Hematopoietic multipotent progenitor cell treated with erythropoietin and hydrocortisone succinate and interleukin-3 and kit ligand, for 8 days (in vitro differentiated cells): ENCODE data around the gene KCNK3.

Experiments
- DNase-seq: peaks from one replicate; pipeline ENCODE4 v3.0.0-alpha.2; 2015

KCNK3 gene

DNA sequence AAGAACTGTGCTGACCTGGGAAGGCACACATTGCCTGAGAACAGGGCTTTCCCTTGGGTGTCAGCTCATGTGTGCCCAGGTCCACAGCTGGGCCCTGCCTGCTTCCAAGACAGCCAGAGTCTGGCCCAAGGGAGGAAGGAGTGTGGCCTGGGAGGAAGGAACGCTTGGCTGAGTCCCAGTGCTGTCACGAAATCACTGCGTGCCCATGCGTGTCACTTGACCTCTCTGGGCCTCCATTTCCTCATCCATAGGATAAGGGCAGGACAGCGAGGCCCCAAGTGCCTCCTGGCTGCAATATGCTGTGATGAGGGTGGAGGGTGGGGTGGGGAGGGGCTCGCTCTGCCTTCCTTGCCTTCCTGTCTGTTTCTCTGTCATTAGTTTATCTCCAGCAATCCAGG, 642 bp upstream of the KCNK3 start:
- DNase-seq: no peak

DNA sequence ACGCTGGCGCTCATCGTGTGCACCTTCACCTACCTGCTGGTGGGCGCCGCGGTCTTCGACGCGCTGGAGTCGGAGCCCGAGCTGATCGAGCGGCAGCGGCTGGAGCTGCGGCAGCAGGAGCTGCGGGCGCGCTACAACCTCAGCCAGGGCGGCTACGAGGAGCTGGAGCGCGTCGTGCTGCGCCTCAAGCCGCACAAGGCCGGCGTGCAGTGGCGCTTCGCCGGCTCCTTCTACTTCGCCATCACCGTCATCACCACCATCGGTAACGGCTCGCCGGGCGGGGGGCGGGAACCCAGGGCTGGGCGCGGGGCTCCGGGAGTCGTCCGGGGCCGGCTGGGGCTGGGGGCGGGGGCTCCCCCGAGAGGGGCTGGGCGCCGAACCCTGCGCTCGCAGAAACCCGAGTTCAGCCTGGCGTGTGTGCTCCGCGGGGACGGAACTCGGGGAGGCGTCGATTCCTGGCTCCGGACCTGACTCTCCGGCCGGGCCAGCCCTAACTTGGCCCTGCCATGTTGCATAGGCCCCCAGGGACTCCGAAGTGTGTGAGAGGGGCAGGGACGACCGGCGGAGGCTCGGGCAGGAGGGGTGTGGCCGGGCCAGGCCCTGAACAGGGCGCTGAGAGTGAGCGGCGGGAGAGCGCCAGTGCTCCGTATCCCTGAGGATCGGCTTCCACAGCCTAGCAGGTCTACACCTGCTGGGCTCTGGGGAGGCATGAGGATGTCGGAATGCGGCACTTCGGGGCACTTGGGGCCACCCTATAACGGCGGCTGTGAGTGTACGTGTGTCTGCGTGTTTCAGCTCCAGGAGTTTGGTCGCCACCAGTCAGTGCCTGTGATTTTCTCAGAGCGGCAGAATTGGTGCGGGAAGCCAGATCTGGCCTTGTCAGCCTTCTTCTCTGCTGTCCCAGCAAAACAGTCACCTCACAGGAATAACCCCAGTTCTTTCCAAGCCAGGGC, 651 bp downstream of the KCNK3 start:
- no peak for DNase-seq

DNA sequence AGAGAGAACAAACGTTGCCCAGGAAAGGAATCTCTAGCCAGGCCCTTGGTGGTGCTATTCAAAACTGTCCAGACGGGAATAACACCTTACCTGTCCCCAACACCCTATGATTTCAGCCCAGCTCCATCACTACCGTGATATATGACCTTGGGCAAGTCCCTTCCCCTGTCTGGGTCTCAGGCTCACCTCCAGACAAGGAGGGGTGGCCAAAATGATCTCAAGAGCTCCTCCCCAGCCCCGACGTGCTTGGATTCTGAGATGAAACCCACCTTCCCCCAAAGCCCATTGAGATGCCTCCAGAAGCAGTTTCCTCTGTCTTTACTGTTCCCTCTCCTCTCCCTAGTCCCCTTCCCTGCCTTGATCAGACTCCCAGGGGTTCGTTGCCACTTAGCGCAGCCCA, 1.5 kb downstream of the KCNK3 start:
- DNase-seq: no peak

DNA sequence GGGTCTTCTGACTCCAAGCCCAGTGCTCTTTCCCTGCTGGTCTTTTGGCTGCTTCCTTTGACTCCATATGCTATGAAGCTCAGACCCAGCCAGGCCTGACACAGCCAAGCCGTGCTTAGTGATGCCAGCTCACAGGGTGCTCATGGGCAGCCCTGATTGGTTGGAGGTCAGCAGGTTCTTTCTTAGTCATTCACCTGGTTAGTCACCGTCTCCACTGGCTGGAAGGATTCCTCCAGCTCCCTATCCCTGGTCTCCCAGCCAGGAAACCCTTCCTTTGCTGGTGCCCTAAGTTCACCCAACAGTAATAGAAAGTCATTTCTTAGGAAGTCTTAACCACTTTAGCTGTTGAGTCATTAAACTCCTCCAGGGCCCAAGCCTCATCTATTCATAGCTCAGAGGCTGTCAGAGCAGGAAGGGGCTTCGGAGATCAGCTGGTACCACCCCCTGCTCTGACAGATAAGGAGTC, 3.9 kb downstream of the KCNK3 start:
- DNase-seq: no peak

DNA sequence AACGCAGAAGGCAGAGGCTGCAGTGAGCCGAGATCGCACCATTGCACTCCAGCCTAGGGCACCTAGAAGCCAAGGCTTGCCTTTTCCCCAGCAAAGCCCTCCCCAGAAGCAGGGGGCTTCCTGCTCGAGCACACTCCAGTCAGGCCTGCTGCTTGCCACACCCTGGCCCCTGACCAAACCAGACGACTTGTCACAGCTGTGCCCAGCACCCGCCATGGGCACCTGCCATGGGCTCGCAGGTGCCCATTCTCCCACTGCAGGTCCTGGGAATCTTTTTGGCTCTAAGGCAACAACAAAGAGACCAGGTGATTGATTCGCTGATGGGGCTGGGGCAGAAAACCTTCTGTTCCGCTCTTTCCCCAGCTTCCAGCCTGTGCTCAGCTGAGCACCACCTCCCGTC, 4.9 kb downstream of the KCNK3 start:
- DNase-seq: no peak

DNA sequence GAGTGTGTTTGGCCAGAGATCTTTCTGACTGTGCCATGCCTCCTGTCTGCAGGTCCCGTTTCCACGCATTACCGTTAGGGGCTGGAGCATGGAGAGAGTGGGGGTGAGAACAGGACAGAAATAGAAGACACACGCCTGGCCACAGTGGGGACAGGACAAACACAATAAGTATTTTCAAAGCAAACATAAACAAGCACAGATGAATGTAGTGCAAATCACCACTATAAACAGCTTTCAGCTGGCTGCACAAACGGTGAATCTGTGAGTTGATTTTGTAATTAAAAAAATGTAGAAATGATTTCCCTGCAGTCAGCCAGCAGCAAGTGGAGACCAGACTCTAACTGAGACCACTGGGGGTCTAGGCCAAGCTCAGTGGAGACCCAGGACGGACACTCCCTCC, 6.8 kb downstream of the KCNK3 start:
- DNase-seq: no peak

DNA sequence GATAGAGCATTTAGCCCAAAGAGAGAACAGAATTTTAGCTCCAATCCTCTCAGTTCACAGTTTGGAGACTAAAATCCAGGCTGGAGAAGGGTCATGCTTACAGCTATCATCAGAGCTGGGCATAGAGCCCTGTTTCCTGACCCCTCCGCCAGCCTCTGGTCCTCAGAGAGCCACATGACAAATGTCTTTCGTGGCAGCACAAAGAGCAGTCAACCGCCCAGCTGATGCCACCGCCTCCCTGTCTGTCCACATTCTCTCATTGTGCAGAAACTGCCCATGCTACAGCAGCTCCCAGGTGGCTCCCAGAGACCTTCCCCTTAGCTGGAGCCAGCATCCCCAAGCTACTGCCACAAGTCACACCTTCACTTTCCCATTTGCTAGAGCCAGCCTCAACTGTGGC, 7.6 kb downstream of the KCNK3 start:
- DNase-seq: no peak

DNA sequence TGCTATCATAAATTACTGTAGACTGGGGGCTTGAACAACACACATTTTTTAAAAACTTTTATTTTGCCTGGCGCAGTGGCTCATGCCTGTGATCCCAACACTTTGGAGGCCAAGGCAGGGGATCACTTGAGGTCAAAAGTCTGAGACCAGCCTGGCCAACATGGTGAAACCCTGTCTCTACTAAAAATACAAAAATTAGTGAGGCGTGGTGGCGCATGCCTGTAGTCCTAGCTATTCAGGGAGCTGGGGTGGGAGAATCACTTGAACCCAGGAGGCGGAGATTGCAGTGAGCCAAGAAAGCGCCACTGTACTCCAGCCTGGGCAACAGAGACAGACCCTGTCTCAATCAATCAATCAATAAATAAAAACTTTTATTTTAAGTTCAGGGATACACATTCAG, 9.1 kb downstream of the KCNK3 start:
- no peak for DNase-seq

DNA sequence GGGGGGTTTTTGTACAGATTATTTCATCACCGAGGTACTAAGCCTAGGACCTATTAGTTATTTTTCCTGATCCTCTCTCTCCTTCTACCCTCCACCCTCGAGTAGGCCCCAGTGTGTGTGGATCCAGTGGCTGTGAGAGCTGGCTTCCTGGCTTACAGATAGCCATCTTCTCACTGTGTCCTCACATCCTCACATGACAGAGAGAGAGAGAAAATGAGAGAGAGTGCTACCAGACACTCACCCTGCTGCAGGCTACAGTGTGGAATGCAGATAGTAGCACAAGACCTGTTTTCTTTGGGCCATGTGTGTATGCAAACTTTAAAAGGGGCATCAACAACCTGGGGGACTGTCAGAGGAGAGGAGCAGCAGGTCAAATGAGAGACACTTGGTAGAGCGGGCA, 9.5 kb downstream of the KCNK3 start:
- no peak for DNase-seq

DNA sequence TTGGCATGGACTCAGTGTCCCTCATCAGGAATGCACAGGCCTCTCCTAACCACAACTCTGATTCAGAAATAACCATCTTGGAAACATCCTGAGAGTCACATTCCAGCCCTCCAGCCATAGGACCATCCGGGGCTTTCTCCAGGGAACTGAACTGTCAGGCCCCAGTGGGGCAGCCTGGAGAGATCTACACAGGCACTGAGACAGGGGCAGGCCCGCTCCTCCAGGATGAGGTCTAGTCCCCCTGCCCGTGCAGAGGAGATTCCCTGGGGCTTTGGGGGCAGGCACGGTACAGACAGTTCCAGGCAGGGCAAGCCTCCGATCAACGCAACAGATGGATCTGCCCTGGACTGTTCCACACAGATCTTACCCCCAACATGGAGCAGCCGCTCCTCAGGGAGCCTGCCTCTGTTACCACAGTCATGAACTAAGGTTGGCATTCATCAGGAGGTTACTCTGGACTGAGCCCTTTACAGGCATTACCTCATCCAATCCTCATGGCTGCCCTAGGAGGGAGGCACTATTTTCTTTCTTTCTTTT, 12.0 kb downstream of the KCNK3 start:
- no peak for DNase-seq

DNA sequence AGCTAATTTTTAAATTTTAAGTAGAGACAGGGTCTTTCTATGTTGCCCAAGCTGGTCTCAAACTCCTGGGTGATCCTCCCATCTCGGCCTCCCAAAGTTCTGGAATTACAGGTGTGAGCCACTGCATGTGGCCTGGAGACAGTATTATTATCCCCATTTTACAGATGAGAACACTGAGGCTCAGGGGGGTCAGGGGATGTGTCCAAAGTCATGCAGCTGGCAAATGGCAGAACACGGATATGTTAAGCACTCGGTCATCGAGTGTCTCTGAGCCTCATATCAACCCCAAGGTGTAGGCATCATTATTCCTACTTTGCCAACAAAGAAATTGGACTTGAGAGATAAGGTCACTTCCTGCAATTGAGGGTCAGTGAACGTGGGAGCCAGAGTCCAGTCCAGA, 12.6 kb downstream of the KCNK3 start:
- DNase-seq: no peak

DNA sequence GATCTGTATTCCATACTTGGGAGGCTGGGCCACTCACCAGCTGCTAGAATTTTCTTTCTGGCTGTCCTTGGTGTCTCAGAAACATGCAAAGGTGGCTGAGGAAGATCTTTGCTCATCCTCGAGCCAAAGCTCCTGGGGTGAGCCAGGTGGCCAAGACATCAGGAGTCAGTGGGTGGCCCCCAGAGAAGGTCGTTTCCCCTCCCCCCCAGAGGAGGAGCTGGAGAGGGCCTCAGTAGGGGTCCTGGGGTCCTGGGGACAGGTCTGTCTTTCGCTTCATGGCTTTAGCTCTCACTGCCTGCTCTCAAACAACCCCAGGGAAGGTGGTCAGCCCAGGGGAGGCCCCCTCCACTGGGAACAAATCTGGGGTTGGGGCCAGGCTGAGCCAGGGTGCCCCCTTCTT, 13.6 kb downstream of the KCNK3 start:
- no peak for DNase-seq

DNA sequence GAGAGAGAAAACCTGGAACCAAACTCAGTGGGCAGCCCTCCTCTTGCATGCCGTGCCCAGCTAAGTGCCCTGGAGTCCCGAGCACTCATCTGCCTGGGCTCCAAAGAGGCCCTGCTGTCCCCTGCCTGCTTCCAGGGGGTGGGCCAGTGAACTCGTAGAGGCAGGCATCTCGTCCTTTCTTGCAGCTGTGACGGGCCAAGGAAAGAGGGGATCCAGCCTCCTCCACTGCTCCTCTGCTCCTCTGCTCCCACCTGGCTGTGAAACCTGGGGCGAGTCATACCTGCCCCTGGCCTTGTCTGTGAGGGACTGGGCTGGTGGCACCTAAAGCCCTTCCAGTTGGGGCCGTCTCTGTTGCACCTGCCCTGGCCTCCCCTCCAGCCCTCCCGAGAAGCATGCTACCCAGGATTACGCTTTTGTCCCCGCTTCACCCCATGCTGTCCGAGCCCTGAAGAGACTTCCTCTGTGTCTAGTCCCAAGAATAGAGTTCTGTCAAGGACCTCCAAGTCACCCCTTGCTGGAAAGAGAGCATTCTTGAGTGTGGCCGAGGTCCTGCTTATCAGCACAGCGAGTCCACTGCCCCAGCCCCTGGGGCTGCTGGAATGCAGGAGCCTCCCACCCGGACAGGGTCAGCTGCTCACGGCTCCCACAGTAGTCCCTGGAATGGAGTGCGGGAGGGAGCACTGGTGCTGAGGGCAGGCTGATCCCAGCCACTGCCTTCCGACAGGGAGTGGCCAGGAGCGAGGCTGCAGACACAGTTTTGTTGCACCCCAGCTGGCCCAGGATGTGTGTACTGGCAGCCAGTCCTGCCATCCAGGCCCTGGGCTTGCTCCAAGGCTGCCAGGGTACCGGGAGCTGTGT, 14.3 kb downstream of the KCNK3 start:
- no peak for DNase-seq

DNA sequence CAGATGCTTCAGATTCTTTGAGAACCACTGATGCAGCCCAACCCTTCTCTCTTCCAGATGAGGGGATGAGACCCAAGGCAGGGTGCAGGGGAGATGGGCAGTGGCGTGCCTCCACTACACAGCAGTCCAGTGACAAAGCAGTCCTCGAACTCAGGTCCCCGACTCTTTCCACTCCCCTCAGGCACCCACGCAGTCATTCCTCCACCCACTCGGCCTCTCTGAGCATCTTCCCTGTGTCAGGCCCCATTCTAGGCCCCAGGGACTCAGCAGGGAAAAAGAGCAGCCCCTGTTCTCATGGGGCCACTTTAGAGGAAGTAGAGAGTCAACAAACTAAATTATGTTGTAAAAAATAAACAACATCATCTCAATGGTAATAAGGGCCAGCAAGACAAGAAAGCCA, 15.2 kb downstream of the KCNK3 start:
- no peak for DNase-seq

DNA sequence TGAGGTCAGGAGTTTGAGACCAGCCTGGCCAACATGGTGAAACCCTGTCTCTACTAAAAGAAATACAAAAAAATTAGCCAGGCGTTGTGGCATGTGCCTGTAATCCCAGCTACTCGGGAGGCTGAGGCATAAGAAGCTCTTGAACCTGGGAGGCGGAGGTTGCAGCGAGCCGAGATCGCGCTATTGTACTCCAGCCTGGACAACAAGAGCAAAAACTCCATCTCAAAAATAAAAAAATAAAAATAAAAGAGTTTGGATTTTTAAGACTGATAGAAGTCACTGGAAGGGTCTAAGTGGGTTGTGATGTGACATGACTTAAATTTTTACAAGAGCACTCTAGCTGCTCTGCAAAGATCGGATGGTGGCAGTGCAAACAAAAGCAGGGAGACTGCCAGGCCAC, 15.9 kb downstream of the KCNK3 start:
- no peak for DNase-seq

DNA sequence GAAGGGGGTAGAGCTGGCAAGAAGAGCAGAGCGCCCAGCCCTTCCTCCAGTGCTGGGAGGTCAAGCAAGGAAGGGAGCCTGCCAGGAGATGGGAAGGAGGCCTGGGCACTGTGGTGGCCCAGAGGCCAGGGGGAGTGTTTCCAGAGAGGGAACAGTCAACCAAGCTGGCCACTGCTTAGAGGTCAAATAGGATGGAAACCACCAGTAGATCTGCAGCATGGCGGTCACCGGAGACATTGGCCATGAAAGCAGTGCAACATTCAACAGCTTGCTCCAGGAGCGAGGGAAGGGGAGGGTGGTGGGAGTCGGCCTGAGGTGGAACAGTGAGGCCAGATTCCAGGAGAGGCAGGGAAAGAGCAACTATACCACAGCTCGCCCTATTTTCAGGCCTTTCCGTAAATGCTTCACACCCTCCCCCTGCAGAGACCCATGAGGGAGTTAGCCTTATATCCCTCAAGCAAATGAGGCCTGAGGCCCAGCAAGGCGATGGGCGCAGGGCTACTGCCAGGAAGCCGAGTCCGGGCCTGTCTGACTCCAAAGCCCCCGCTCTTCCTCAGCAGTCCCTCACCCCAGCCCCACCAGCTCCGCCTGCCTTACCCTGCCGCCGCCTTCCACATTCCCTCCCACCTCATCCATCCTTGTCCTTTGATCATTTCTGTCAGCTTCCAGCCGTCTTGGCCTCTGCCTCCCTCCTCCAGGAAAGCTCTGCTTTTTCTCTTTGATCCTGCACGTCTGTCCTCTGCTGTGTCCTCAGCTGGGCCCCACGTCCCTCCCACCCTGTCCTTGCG, 17.0 kb downstream of the KCNK3 start:
- DNase-seq: no peak

DNA sequence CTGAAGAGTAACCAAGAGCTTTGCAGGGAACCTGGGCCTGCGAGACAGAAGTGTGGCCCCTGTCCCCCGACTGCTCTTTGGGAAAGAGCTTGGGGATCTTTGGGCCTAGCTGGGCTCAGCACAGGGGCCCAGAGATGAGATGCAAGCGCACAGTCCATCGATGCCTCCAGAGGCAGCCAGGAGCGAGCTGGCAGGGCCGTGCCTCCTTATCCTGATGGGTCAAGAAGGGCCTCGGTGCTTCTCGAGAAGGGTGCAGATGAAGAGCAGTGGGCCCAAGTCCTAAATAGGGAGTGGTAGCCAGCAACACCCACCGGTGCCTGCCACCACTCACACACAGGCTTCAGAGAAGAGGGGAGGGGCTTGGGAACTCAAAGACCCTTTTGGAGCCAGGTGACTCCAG, 17.6 kb downstream of the KCNK3 start:
- DNase-seq: no peak

DNA sequence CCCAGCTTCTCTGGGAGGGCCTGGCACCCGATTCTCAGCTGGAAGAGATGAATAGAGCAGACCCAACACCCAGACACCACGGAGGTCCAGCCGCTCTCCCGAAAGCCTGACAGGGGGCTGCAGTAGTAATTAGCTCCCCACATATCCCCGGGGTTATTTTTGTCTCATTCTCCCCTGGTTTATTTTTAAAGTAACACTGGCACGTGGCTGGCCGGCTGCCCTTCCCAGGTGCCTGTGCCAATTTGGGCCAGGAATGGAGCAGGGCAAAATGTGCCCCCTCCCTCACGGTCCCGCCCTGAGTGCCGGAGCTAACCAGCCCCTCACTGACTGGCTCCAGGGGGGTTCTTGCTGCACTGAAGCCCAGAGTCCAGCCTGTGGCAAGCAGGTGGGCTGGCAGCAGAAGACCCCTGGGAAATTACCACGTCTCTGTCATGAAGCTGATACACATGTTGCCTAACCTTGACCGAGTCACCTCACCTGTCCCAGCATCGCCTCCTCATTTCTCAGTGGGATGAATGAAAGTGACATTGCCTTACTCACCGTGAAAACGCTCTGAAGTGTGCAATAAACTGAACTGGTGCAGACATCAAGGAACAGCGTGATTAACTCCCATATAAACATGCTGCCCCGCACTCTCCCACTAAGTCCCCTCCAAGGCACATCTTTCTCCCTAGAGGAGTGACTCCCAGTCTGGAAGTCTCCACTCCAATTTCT, 18.4 kb downstream of the KCNK3 start:
- no peak for DNase-seq

DNA sequence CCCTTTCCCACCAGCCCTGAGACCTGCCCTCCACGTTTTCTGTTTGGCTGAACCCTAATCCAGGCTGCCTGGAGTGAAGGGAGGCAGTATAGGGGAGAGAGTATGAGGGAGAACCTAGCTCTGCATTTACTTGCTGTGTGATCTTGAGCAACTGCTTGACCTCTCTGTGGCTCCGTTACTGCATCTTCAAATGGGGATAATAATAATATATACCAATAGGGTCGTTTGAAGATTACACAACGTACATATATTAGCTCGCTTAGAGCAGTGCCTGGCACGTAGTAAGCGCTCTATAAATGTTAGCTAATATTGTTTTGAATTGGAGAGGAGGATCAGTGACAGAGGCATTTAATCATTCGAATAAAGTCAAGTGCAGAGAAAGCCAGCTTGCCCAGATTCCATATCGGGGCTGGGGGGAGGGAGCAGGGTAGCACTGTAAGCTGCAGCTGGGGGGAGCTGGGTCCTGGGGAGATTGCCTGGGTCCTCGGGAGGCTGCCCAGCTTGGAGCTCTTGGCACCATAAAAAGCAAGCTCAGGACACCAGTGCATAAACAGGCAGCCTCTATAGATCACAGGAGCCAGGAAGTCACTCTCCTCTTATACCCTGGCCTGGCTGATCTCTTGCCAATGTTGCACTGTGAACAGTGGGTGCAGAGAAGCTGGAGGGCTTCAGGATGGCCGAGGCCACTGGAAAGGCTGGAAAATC, 19.1 kb downstream of the KCNK3 start:
- no peak for DNase-seq

DNA sequence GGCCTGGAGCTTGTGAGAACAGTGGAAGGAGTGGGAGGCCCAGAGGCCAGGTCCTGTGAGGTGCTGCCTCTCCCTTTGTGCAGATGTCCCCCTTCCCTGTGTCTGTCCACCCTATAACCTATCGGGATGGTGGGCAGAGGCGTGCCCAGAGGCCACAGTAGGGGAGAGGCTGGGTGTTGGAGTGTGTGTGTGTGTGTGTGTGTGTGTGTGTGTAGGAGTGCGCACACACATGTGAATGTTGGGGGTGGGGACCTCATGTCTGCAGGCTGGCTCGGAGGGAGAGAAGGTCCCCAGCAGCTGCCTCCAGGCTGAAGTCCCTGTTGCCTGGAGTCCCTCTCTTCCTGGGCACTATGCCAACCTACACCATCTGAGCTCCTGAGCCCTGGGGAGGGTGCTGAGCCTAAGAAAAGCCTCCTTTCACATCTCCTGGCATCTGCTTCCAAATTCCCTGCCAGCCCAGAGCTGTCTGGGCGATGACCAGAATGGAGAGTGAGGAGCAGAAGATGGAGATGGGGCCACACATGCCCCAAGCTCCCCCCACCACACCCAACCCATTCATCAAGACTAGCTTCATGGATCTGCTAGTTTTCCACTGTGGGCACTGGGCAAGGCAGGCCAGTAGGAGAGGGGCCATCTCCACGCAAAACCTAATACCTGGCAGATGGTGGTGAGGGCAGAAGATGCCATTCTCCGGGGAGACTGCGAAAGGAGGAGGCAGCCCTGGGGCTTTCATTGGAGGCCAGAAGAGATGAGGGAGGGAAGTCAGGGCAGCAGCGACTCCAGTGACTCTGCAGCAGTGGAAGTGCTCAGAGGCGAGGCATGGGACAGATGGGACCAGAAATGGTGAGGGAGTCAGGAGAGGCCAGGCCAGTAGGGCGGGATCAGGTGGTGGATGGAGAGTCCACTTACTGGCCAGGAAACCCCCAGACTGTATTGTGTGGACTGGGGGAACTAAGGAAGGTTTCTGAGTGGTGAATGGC, 20.3 kb downstream of the KCNK3 start:
- no peak for DNase-seq
